Stimulated activated effector memory CD8-positive, alpha-beta T cell treated with anti-CD3 and anti-CD28 coated beads, Interleukin-12 subunit alpha, Interleukin-12 subunit beta, amount 100 ng/mL, for 72 hours (primary cell): ENCODE data around the gene PTPRN2.

Experiments used
- ATAC-seq: fragments of 150-1000 bp; cut with Tn5 transposase; 2 replicates; pipeline ENCODE4 v1.10.0; 2021
- DNase-seq, 2 donors: peaks; one replicate each; pipeline ENCODE4 v3.0.0; 2021 to 2022; ENCODE audit warnings: low spot score in 2 of 2
- H3K27ac Mint-ChIP-seq: one replicate; pipeline ENCODE4 v1.8.0; 2022; ENCODE audit warnings: mild to moderate bottlenecking, mixed read lengths
- H3K36me3 Mint-ChIP-seq: one replicate; pipeline ENCODE4 v1.8.0; 2022; ENCODE audit warnings: mild to moderate bottlenecking, mixed read lengths
- H3K4me1 Mint-ChIP-seq: one replicate; pipeline ENCODE4 v1.8.0; 2022; ENCODE audit warnings: mixed read lengths
- H3K4me3 Mint-ChIP-seq: one replicate; pipeline ENCODE4 v1.8.0; 2022; ENCODE audit warnings: mild to moderate bottlenecking, mixed read lengths
- H3K9me3 Mint-ChIP-seq: one replicate; pipeline ENCODE4 v1.8.0; 2022; ENCODE audit warnings: mixed read lengths

PTPRN2 gene

GRCh38 chr7:157627033-157627432 lies 960.6 kb downstream of the PTPRN2 start:
- no peak overlapping the region for H3K4me3 Mint-ChIP-seq
- DNase-seq (no peak), ATAC-seq (no peak)
- no peaks in the 10 kb centered on the region for H3K36me3 Mint-ChIP-seq
- H3K9me3 Mint-ChIP-seq = no peaks in the 10 kb centered on the region
- no peak overlapping the region for H3K27ac Mint-ChIP-seq
- peaks cover 15% of the 10 kb centered on the region for H3K4me1 Mint-ChIP-seq

GRCh38 chr7:157625973-157626742 lies 961.5 kb downstream of the PTPRN2 start:
- no peaks in the 10 kb centered on the region for H3K36me3 Mint-ChIP-seq
- no peak overlapping the region for H3K27ac Mint-ChIP-seq
- ATAC-seq (no peak), DNase-seq (no peak)
- H3K4me3 Mint-ChIP-seq = peak overlapping the region; percentile 25
- H3K4me1 Mint-ChIP-seq = peaks cover 15% of the 10 kb centered on the region
- no peaks in the 10 kb centered on the region for H3K9me3 Mint-ChIP-seq

- ATAC-seq = no peak
- H3K27ac Mint-ChIP-seq = no peak overlapping the region
These were observed 964.1 kb downstream of the PTPRN2 start for GRCh38 chr7:157623556-157623955.

GRCh38 chr7:157622408-157623205 lies 965.0 kb downstream of the PTPRN2 start:
- no peak overlapping the region for H3K27ac Mint-ChIP-seq
- no peak overlapping the region for H3K4me3 Mint-ChIP-seq
- no peaks in the 10 kb centered on the region for H3K36me3 Mint-ChIP-seq
- peaks cover 15% of the 10 kb centered on the region for H3K4me1 Mint-ChIP-seq
- ATAC-seq (no peak), DNase-seq (no peak)
- H3K9me3 Mint-ChIP-seq = no peaks in the 10 kb centered on the region

More at GRCh38 chr7:157623556-157623955, 964.1 kb downstream of the PTPRN2 start:
- peaks cover 15% of the 10 kb centered on the region for H3K4me1 Mint-ChIP-seq
- no peak overlapping the region for H3K4me3 Mint-ChIP-seq
- no peak for DNase-seq
- no peaks in the 10 kb centered on the region for H3K36me3 Mint-ChIP-seq
- no peaks in the 10 kb centered on the region for H3K9me3 Mint-ChIP-seq

- no peak overlapping the region for H3K4me3 Mint-ChIP-seq
- H3K4me1 Mint-ChIP-seq = peaks cover 12% of the 10 kb centered on the region
- no peaks in the 10 kb centered on the region for H3K9me3 Mint-ChIP-seq
- no peaks in the 10 kb centered on the region for H3K36me3 Mint-ChIP-seq
- ATAC-seq (no peak), DNase-seq (no peak)
- no peak overlapping the region for H3K27ac Mint-ChIP-seq
These were observed 965.6 kb downstream of the PTPRN2 start for GRCh38 chr7:157622000-157622399.

- no peak overlapping the region for H3K27ac Mint-ChIP-seq
- H3K4me1 Mint-ChIP-seq = peaks cover 4% of the 10 kb centered on the region
- no peaks in the 10 kb centered on the region for H3K9me3 Mint-ChIP-seq
- H3K36me3 Mint-ChIP-seq = no peaks in the 10 kb centered on the region
- DNase-seq (no peak), ATAC-seq (no peak)
- H3K4me3 Mint-ChIP-seq = no peak overlapping the region
These were observed 966.4 kb downstream of the PTPRN2 start for GRCh38 chr7:157621131-157621681.

- no peaks in the 10 kb centered on the region for H3K4me1 Mint-ChIP-seq
- H3K27ac Mint-ChIP-seq = peak overlapping the region; percentile 40
- H3K9me3 Mint-ChIP-seq = no peaks in the 10 kb centered on the region
- no peak for ATAC-seq
- H3K4me3 Mint-ChIP-seq = no peak overlapping the region
- DNase-seq = no peak
- no peaks in the 10 kb centered on the region for H3K36me3 Mint-ChIP-seq
These were observed 967.0 kb downstream of the PTPRN2 start for GRCh38 chr7:157620616-157621015.

- Mint-ChIP-seq H3K4me3 (no peak overlapping the region), H3K27ac (peak overlapping the region; percentile 40), H3K4me1 (no peaks in the 10 kb centered on the region), H3K36me3 (no peaks in the 10 kb centered on the region), H3K9me3 (no peaks in the 10 kb centered on the region)
- ATAC-seq (no peak), DNase-seq (no peak)
These were observed 967.7 kb downstream of the PTPRN2 start for GRCh38 chr7:157619753-157620525.

GRCh38 chr7:157618823-157619606 lies 968.6 kb downstream of the PTPRN2 start:
- peaks cover 3% of the 10 kb centered on the region for H3K4me1 Mint-ChIP-seq
- no peak overlapping the region for H3K27ac Mint-ChIP-seq
- no peak overlapping the region for H3K4me3 Mint-ChIP-seq
- H3K9me3 Mint-ChIP-seq = no peaks in the 10 kb centered on the region
- H3K36me3 Mint-ChIP-seq = no peaks in the 10 kb centered on the region
- no peak for DNase-seq
- no peak for ATAC-seq

GRCh38 chr7:157618091-157618726 lies 969.4 kb downstream of the PTPRN2 start:
- no peak overlapping the region for H3K27ac Mint-ChIP-seq
- no peak for ATAC-seq

GRCh38 chr7:157617401-157617800 lies 970.2 kb downstream of the PTPRN2 start:
- ATAC-seq (no peak), DNase-seq (no peak)
- Mint-ChIP-seq H3K4me3 (no peak overlapping the region), H3K36me3 (no peaks in the 10 kb centered on the region), H3K9me3 (no peaks in the 10 kb centered on the region), H3K4me1 (peaks cover 10% of the 10 kb centered on the region), H3K27ac (no peak overlapping the region)

More at GRCh38 chr7:157618091-157618726, 969.4 kb downstream of the PTPRN2 start:
- Mint-ChIP-seq H3K9me3 (no peaks in the 10 kb centered on the region), H3K36me3 (no peaks in the 10 kb centered on the region), H3K4me3 (no peak overlapping the region), H3K4me1 (peaks cover 8% of the 10 kb centered on the region)
- DNase-seq = no peak

- Mint-ChIP-seq H3K27ac (no peak overlapping the region), H3K36me3 (no peaks in the 10 kb centered on the region), H3K4me3 (no peak overlapping the region), H3K9me3 (no peaks in the 10 kb centered on the region), H3K4me1 (peaks cover 15% of the 10 kb centered on the region)
- no peak for ATAC-seq
- DNase-seq = no peak
These were observed 970.7 kb downstream of the PTPRN2 start for GRCh38 chr7:157616931-157617330.

- Mint-ChIP-seq H3K36me3 (no peaks in the 10 kb centered on the region), H3K9me3 (no peaks in the 10 kb centered on the region), H3K4me3 (no peak overlapping the region), H3K27ac (no peak overlapping the region), H3K4me1 (peaks cover 17% of the 10 kb centered on the region)
- ATAC-seq (no peak), DNase-seq (no peak)
These were observed 971.2 kb downstream of the PTPRN2 start for GRCh38 chr7:157616426-157616825.

GRCh38 chr7:157615852-157616251 lies 971.8 kb downstream of the PTPRN2 start:
- DNase-seq (no peak), ATAC-seq (no peak)
- peaks cover 20% of the 10 kb centered on the region for H3K4me1 Mint-ChIP-seq
- no peaks in the 10 kb centered on the region for H3K36me3 Mint-ChIP-seq
- no peaks in the 10 kb centered on the region for H3K9me3 Mint-ChIP-seq
- no peak overlapping the region for H3K4me3 Mint-ChIP-seq
- no peak overlapping the region for H3K27ac Mint-ChIP-seq
